ENCODE measurements around the gene GCKR. TPM values are rescaled to one million over a fixed set of nuclear protein-coding genes. Genes with fewer than 3 reads are reported as not detected.
A peak's percentile ranks its signal among the peaks of the same experiment; 100 is the strongest.

Gene GCKR, protein sequence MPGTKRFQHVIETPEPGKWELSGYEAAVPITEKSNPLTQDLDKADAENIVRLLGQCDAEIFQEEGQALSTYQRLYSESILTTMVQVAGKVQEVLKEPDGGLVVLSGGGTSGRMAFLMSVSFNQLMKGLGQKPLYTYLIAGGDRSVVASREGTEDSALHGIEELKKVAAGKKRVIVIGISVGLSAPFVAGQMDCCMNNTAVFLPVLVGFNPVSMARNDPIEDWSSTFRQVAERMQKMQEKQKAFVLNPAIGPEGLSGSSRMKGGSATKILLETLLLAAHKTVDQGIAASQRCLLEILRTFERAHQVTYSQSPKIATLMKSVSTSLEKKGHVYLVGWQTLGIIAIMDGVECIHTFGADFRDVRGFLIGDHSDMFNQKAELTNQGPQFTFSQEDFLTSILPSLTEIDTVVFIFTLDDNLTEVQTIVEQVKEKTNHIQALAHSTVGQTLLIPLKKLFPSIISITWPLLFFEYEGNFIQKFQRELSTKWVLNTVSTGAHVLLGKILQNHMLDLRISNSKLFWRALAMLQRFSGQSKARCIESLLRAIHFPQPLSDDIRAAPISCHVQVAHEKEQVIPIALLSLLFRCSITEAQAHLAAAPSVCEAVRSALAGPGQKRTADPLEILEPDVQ
- total RNA-seq, result under 1 TPM in 1 of 2 donors, not detected in 1; 0.87 TPM

DNA sequence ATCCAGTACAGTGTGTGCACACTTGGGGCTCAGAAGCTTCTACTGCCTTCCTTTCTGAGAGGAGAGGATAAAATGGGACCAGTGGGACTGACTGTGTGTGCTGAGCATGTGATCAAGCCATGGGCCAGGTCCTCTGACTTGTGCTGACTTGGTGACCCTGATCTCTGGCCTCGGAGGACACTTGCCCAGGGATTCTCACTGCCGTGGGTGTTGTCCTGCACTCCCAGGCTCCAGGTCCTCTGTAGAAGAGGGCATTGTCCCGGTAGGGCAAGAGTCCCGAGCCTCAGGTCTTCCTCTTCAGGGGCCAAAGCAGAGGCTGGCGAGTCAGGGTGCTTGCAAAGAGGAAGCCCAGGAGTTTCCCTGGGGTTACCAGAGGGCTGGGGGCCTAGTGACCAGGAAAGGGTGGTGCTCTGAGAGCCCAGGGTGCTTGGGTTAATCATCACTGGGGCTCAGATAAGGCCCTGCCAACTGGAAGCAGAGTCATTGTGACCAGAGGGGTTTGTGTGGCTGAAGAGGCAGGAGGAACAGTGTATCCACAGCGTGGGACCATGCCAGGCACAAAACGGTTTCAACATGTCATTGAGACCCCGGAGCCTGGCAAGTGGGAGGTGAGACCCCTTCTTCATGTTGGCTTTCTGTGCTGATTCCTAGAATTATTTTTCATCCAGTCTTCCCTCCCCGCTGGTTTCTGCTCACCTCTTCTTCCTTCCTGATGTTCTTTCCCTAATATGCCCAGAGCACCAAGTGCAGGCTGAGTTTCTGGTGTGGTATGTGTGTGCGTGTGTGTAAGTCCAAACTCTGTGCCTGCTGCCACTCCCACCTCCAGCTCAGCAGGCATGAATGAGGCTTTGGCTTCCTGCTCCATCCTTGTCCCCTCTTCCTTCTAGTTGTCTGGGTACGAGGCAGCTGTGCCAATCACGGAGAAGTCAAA is at the start of gene GCKR:
Gene GCKR, plus strand, starts transcription at position 483 of the 931 bp plus-strand sequence. Its CDS starts 66 bp downstream, at position 549.
- Histone ChIP-seq H3K27ac (peak within 1 kb of the TSS; percentile 1 to 51), H3K4me1 (replicated peaks) (peaks cover 2% of the 10 kb centered on the region), H3K27me3 (replicated peaks; ENCODE audit: insufficient read depth) (no peaks in the 10 kb centered on the region), H3K36me3 (no peaks in the 10 kb centered on the region), H3K4me3 (no peak within 1 kb of the TSS), H3K9me3 (no peaks in the 10 kb centered on the region)
- intact Hi-C loops (cut with DNase I), result no loop called here
- TF ChIP-seq, protein P1, sequence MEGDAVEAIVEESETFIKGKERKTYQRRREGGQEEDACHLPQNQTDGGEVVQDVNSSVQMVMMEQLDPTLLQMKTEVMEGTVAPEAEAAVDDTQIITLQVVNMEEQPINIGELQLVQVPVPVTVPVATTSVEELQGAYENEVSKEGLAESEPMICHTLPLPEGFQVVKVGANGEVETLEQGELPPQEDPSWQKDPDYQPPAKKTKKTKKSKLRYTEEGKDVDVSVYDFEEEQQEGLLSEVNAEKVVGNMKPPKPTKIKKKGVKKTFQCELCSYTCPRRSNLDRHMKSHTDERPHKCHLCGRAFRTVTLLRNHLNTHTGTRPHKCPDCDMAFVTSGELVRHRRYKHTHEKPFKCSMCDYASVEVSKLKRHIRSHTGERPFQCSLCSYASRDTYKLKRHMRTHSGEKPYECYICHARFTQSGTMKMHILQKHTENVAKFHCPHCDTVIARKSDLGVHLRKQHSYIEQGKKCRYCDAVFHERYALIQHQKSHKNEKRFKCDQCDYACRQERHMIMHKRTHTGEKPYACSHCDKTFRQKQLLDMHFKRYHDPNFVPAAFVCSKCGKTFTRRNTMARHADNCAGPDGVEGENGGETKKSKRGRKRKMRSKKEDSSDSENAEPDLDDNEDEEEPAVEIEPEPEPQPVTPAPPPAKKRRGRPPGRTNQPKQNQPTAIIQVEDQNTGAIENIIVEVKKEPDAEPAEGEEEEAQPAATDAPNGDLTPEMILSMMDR (IDR thresholded peaks at IDR 0.05), result no peak
- no peak for TF ChIP-seq POLR2A (IDR thresholded peaks at IDR 0.05)
- no peak for TF ChIP-seq POLR2AphosphoS5 (IDR thresholded peaks at IDR 0.05)
- WGBS, result 73% methylated on average over 12 of the region's 12 CpGs
- no peak for DNase-seq (ENCODE audit: low spot score)

- peaks cover 3% of the 10 kb centered on the region for H3K4me1 ChIP-seq (replicated peaks)
- 59% methylated on average over 3 of the region's 3 CpGs for WGBS
- H3K27me3 ChIP-seq (replicated peaks; ENCODE audit: insufficient read depth), result no peaks in the 10 kb centered on the region
- no peak for DNase-seq (ENCODE audit: low spot score)
- TF ChIP-seq POLR2AphosphoS5 (IDR thresholded peaks at IDR 0.05) (no peak), POLR2A (IDR thresholded peaks at IDR 0.05) (no peak)
- TF ChIP-seq, protein P1 (IDR thresholded peaks at IDR 0.05), result no peak
- H3K4me3 ChIP-seq, result no peak overlapping the region
- intact Hi-C loops (cut with DNase I), result no loop called here
- H3K36me3 ChIP-seq, result peaks cover 0 to 5% of the 10 kb centered on the region in 2 donors
- no peak overlapping the region for H3K27ac ChIP-seq
- H3K9me3 ChIP-seq, result no peaks in the 10 kb centered on the region
These were observed 48.3 kb upstream of the GCKR start for GRCh38 chr2:27448381-27448780.

DNA sequence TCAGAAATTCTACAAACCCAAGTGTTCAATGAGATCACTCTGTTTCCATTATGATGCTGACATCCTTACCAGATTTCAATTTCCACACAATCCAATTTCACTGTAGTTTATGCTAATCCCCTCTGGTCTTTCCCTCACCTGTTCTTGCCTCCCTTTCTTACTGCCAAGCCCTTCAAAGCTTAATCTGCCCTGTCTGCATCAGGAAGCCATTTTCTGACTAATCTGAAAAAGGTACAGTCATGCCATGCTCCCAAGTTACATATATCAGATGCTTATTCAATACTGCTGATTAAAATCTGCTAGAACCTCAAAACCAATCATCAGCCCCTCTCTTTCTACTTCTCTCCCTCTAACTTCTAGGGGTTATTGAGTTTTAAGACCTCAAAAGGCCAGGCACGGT is 45.5 kb upstream of the GCKR start:
- intact Hi-C loops (cut with DNase I), result no loop called here
- H3K27ac ChIP-seq, result no peak overlapping the region
- H3K4me3 ChIP-seq, result no peak overlapping the region
- no peaks in the 10 kb centered on the region for H3K9me3 ChIP-seq
- no peaks in the 10 kb centered on the region for H3K27me3 ChIP-seq (replicated peaks; ENCODE audit: insufficient read depth)
- peaks cover 6 to 11% of the 10 kb centered on the region in 2 donors for H3K36me3 ChIP-seq
- DNase-seq (ENCODE audit: low spot score), result no peak
- H3K4me1 ChIP-seq (replicated peaks), result no peaks in the 10 kb centered on the region
- WGBS, result 91% methylated on average over 1 of the region's 1 CpG
- TF ChIP-seq POLR2A (IDR thresholded peaks at IDR 0.05) (no peak), POLR2AphosphoS5 (IDR thresholded peaks at IDR 0.05) (no peak)
- TF ChIP-seq, protein P1 (IDR thresholded peaks at IDR 0.05), result no peak

DNA sequence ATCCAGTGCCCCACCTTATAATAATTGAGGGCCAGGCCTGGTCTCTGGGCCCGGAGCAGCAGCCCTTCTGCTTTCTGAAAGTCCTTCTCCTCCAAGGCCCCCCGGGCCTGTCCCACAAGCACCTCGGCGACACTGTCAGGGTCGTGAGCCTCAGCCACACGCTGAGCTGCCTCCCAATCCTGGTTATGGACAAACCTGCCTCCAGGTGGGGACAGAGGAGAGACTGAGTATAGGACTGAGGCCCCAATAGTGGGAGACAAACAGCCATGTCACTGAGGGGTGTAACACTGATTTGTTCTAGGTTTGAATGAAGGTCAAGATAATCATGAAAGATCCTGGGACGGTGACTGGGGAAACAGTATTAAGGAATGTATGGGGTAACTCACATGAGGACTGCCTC is 42.7 kb upstream of the GCKR start:
- intact Hi-C loops (cut with DNase I), result no loop called here
- no peaks in the 10 kb centered on the region for H3K27me3 ChIP-seq (replicated peaks; ENCODE audit: insufficient read depth)
- no peak overlapping the region for H3K27ac ChIP-seq
- no peaks in the 10 kb centered on the region for H3K4me1 ChIP-seq (replicated peaks)
- no peak for TF ChIP-seq POLR2AphosphoS5 (IDR thresholded peaks at IDR 0.05)
- TF ChIP-seq, protein P1 (IDR thresholded peaks at IDR 0.05), result no peak
- no peak for TF ChIP-seq POLR2A (IDR thresholded peaks at IDR 0.05)
- DNase-seq (ENCODE audit: low spot score), result no peak
- H3K4me3 ChIP-seq, result no peak overlapping the region
- 92% methylated on average over 7 of the region's 7 CpGs for WGBS
- peaks cover 6 to 15% of the 10 kb centered on the region in 2 donors for H3K36me3 ChIP-seq
- no peaks in the 10 kb centered on the region for H3K9me3 ChIP-seq
